Liver (tissue), 3 donors: Measurements from ENCODE around the gene FGF3.

Experiments
- TAF1 ChIP-seq: conservative IDR thresholded peaks from 2 replicates; pipeline ENCODE4 v1.6.1; 2016; ENCODE audit warnings: antibody characterized with exemption, mild to moderate bottlenecking
- TF ChIP-seq, protein P1 (sequence below): fragments of 150-350 bp; IDR thresholded peaks from 2 replicates; pipeline ENCODE4 v1.5.1; 2017; ENCODE audit warnings: improper control_type of control experiment, low read depth, low read length; ENCODE audit not compliant: missing input control
- donor health status: healthy.
- donor health status: healthy.

- TF ChIP-seq, protein P1, sequence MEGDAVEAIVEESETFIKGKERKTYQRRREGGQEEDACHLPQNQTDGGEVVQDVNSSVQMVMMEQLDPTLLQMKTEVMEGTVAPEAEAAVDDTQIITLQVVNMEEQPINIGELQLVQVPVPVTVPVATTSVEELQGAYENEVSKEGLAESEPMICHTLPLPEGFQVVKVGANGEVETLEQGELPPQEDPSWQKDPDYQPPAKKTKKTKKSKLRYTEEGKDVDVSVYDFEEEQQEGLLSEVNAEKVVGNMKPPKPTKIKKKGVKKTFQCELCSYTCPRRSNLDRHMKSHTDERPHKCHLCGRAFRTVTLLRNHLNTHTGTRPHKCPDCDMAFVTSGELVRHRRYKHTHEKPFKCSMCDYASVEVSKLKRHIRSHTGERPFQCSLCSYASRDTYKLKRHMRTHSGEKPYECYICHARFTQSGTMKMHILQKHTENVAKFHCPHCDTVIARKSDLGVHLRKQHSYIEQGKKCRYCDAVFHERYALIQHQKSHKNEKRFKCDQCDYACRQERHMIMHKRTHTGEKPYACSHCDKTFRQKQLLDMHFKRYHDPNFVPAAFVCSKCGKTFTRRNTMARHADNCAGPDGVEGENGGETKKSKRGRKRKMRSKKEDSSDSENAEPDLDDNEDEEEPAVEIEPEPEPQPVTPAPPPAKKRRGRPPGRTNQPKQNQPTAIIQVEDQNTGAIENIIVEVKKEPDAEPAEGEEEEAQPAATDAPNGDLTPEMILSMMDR: no peak
- no peak for TF ChIP-seq TAF1
Observed at GRCh38 chr11:69862331-69862771, 43.1 kb upstream of the FGF3 start.
